ENCODE measurements around the gene GBP4.

DNA sequence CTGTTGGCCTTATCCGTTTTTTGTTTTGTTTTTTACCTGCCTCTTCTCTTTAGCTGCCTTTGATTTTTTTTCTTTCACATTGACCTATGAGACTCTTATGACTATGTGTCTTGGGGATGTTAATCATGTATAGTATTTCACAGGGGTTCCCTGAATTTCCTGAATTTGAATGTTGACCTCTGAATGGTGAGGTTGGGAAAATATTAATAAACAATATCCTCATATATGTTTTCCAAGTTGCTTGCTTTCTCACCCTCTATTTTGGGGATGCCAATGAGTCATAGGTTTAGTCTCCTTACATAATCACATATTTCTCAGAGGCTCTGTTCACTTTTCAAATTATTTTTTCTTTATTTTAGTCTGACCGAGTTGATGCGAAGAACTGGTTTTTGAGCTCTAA lies 44.3 kb upstream of the GBP4 start:
- TF ChIP-seq, protein P1, sequence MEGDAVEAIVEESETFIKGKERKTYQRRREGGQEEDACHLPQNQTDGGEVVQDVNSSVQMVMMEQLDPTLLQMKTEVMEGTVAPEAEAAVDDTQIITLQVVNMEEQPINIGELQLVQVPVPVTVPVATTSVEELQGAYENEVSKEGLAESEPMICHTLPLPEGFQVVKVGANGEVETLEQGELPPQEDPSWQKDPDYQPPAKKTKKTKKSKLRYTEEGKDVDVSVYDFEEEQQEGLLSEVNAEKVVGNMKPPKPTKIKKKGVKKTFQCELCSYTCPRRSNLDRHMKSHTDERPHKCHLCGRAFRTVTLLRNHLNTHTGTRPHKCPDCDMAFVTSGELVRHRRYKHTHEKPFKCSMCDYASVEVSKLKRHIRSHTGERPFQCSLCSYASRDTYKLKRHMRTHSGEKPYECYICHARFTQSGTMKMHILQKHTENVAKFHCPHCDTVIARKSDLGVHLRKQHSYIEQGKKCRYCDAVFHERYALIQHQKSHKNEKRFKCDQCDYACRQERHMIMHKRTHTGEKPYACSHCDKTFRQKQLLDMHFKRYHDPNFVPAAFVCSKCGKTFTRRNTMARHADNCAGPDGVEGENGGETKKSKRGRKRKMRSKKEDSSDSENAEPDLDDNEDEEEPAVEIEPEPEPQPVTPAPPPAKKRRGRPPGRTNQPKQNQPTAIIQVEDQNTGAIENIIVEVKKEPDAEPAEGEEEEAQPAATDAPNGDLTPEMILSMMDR (IDR thresholded peaks at IDR 0.05), result no peak
- TF ChIP-seq POLR2A (IDR thresholded peaks at IDR 0.05), result no peak
